Caki2 (cell line): Measurements from ENCODE around the gene ITK. TPM values are rescaled to one million over a fixed set of nuclear protein-coding genes. Genes with fewer than 3 reads are reported as not detected.

Experiments used
- DNase-seq: peaks from one replicate; pipeline ENCODE4 v3.0.0-alpha.2; 2015; ENCODE audit warnings: low read depth
- in situ Hi-C: cut with HindIII; loops from 2 replicates; pipeline ENCODE4 v1.10.0; 2016; ENCODE audit warnings: low sequenced_read_pairs, low pct_unique_long_range_greater_than_20kb, mixed read lengths
- total RNA-seq: library from RNA; depleted of rRNA; stranded (reverse); fragments of >200 nt; shearing (Covaris generic); gene quantifications from 2 replicates; pipeline ENCODE4 v1.2.3, GENCODE V29; 2014; ENCODE audit warnings: low replicate concordance; rRNA removed

Gene ITK
- total RNA-seq, 1 experiment from 2014 or later = not detected

GRCh38 chr5:157288405-157289163, 107.9 kb downstream of the ITK start:
- DNase-seq = no peak
- in situ Hi-C loops = no loop called here

GRCh38 chr5:157289164-157289819, 108.7 kb downstream of the ITK start:
- in situ Hi-C loops = no loop called here
- no peak for DNase-seq

- in situ Hi-C loops = no loop called here
- peak; percentile 78 for DNase-seq
Measured at GRCh38 chr5:157290156-157290980, 109.7 kb downstream of the ITK start.

GRCh38 chr5:157290981-157291711, 110.5 kb downstream of the ITK start:
- DNase-seq = peak; percentile 94
- in situ Hi-C loops = no loop called here

- DNase-seq = no peak
Measured at GRCh38 chr5:157292599-157292998, 112.0 kb downstream of the ITK start.

GRCh38 chr5:157294407-157295091, 113.9 kb downstream of the ITK start:
- DNase-seq = no peak
- in situ Hi-C loops = no loop called here

More at GRCh38 chr5:157292599-157292998, 112.0 kb downstream of the ITK start:
- in situ Hi-C loops = no loop called here

- in situ Hi-C loops = no loop called here
- no peak for DNase-seq
Measured at GRCh38 chr5:157295247-157295646, 114.6 kb downstream of the ITK start.

- in situ Hi-C loops = no loop called here
- DNase-seq = no peak
Measured at GRCh38 chr5:157300564-157300963, 119.9 kb downstream of the ITK start.

- DNase-seq = no peak
- in situ Hi-C loops = no loop called here
Measured at GRCh38 chr5:157301066-157301465, 120.4 kb downstream of the ITK start.

- in situ Hi-C loops = no loop called here
- no peak for DNase-seq
Measured at GRCh38 chr5:157303023-157303422, 122.4 kb downstream of the ITK start.

GRCh38 chr5:157303667-157304327, 123.2 kb downstream of the ITK start:
- in situ Hi-C loops = no loop called here
- no peak for DNase-seq

Other genes starting within 250 kb of the ITK start
- gene TIMD4, start 217.6 kb upstream of the ITK start, total RNA-seq = 0.87 and 3.5 TPM in 2 replicates
- 54.8 and 62.9 TPM in 2 replicates for gene HAVCR1, start 121.7 kb upstream of the ITK start, total RNA-seq
- gene HAVCR2, start 71.8 kb upstream of the ITK start, total RNA-seq = not detected in 2 replicates
- gene MED7, start 38.0 kb upstream of the ITK start, total RNA-seq = 12.8 and 20.4 TPM in 2 replicates
- not detected in 2 replicates for gene GARIN3, start 14.6 kb upstream of the ITK start, total RNA-seq
- 25.3 and 40.4 TPM in 2 replicates for gene CYFIP2, start 85.3 kb downstream of the ITK start, total RNA-seq